Tibial nerve (tissue), 4 donors: Measurements from ENCODE around the gene GLUD1.
"Not testable (repeated sequence)": the region's sequence is repeated elsewhere in the genome, so short reads cannot be mapped to it uniquely, and the experiment has no call there.

ENCODE experiments used
- EP300 ChIP-seq, 2 donors: sonication (generic); formaldehyde crosslinking; IDR thresholded peaks; one replicate each; pipeline ENCODE4 v1.6.1; 2017; ENCODE audit warnings: antibody characterized with exemption in 2 of 2, mild to moderate bottlenecking in 1 of 2
- POLR2A ChIP-seq, 2 donors: fragments of 450-650 bp; IDR thresholded peaks; one replicate each; pipeline ENCODE4 v1.6.1; 2017; ENCODE audit warnings: antibody characterized with exemption in 2 of 2, mild to moderate bottlenecking in 2 of 2, moderate library complexity in 2 of 2
- TF ChIP-seq, protein P1 (sequence below), 5 experiments: fragments of 200-600 bp in 3 of 5; fragments of 450-650 bp in 2 of 5; sonication (generic) in 3 of 5; IDR thresholded peaks; one replicate each; pipeline ENCODE4 v1.5.1; 2016 to 2019; ENCODE audit warnings: antibody characterized with exemption in 5 of 5, mild to moderate bottlenecking in 3 of 5, moderate library complexity in 2 of 5

DNA sequence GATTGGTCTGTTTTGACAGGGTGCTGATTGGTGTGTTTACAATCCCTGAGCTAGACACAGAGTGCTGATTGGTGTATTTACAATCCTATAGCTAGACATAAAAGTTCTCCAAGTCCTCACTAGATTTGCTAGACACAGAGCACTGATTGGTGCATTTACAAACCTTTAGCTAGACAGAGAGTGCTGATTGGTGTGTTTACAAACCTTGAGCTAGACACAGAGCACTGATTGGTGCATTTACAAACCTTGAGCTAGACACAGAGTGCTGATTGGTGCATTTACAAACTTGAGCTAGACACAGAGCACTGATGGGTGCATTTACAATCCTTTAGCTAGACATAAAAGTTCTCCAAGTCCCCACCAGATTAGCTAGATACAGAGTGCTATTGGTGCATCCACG lies 64.2 kb downstream of the GLUD1 start:
- TF ChIP-seq, protein P1, sequence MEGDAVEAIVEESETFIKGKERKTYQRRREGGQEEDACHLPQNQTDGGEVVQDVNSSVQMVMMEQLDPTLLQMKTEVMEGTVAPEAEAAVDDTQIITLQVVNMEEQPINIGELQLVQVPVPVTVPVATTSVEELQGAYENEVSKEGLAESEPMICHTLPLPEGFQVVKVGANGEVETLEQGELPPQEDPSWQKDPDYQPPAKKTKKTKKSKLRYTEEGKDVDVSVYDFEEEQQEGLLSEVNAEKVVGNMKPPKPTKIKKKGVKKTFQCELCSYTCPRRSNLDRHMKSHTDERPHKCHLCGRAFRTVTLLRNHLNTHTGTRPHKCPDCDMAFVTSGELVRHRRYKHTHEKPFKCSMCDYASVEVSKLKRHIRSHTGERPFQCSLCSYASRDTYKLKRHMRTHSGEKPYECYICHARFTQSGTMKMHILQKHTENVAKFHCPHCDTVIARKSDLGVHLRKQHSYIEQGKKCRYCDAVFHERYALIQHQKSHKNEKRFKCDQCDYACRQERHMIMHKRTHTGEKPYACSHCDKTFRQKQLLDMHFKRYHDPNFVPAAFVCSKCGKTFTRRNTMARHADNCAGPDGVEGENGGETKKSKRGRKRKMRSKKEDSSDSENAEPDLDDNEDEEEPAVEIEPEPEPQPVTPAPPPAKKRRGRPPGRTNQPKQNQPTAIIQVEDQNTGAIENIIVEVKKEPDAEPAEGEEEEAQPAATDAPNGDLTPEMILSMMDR (IDR thresholded peaks at IDR 0.05) = not testable (repeated sequence)
- not testable (repeated sequence) for TF ChIP-seq POLR2A, EP300 (IDR thresholded peaks at IDR 0.05)
